Muscle layer of colon (tissue), 2 donors: ENCODE data around the gene AGAP3.

Experiments used
- H3K27ac ChIP-seq: one replicate; pipeline ENCODE4 v1.7.0; 2013; ENCODE audit warnings: low read depth, mild to moderate bottlenecking, low read length, moderate library complexity
- H3K27me3 ChIP-seq, 2 donors: one replicate each; pipeline ENCODE4 v1.7.0; 2013; ENCODE audit warnings: low read length in 2 of 2, mild to moderate bottlenecking in 2 of 2; ENCODE audit not compliant: insufficient read depth in 2 of 2, control insufficient read depth in 1 of 2
- H3K36me3 ChIP-seq: one replicate; pipeline ENCODE4 v1.7.0; 2013; ENCODE audit warnings: mild to moderate bottlenecking, low read length; ENCODE audit not compliant: insufficient read depth
- H3K4me1 ChIP-seq: one replicate; pipeline ENCODE4 v1.7.0; 2013; ENCODE audit warnings: mild to moderate bottlenecking, low read length; ENCODE audit not compliant: insufficient read depth
- H3K4me3 ChIP-seq, 2 donors: one replicate each; pipeline ENCODE4 v1.7.0; 2013; ENCODE audit warnings: low read length in 2 of 2, low read depth in 1 of 2, mild to moderate bottlenecking in 1 of 2, moderate library complexity in 1 of 2
- H3K9ac ChIP-seq: one replicate; pipeline ENCODE4 v1.7.0; 2013; ENCODE audit warnings: low read length
- H3K9me3 ChIP-seq: one replicate; pipeline ENCODE4 v1.7.0; 2013; ENCODE audit warnings: mild to moderate bottlenecking, low read length
- donor health status: abdominal sarcoma.
- donor health status: Adenocarcinoma of cecum.

Gene AGAP3

DNA sequence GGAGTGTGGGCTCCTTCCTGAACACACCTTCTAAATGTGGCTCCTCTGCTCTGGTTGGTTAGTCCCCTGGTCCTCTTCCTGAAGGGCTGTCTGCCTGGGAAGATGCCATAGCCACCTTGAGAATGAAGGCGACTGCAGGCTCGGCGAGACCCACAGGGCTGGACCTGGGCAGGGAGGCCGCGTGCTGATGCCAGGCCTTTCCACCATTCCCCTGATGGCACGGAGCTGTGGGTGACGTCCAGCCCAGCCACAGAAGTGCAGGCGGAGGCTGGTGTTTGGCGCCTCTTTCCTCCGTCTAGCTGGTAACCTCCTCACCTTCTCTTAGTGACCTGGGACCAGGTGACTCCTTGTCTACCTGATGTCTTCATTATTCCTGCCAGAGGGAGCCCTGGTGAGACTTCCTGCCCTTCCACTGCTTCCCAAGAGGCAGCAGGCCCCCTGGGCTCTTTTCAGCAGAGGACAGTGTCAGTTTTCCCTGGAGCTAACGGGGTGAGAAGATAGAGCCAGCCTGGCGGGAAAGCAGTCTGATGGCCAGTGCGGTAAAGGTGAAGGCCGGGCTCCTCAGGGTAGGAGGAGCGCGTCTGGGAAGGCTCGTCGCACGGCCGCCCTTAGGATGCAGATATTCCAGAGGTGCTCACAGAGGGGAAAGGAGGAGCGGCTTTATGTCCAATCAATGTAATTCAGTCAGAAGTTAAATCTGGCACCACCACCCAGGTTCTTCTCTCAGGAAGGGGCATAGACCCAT lies 46.4 kb downstream of the AGAP3 start:
- Histone ChIP-seq H3K9me3 (no peaks in the 10 kb centered on the region), H3K36me3 (peaks cover 70% of the 10 kb centered on the region), H3K9ac (no peak overlapping the region), H3K4me3 (no peak overlapping the region), H3K27ac (no peak overlapping the region), H3K4me1 (no peaks in the 10 kb centered on the region), H3K27me3 (no peaks in the 10 kb centered on the region)

GRCh38 chr7:151133266-151133985 lies 47.2 kb downstream of the AGAP3 start:
- H3K4me3 ChIP-seq = no peak overlapping the region
- H3K9me3 ChIP-seq = no peaks in the 10 kb centered on the region
- H3K36me3 ChIP-seq = peaks cover 66% of the 10 kb centered on the region
- no peaks in the 10 kb centered on the region for H3K27me3 ChIP-seq
- H3K27ac ChIP-seq = no peak overlapping the region
- H3K4me1 ChIP-seq = no peaks in the 10 kb centered on the region
- no peak overlapping the region for H3K9ac ChIP-seq

DNA sequence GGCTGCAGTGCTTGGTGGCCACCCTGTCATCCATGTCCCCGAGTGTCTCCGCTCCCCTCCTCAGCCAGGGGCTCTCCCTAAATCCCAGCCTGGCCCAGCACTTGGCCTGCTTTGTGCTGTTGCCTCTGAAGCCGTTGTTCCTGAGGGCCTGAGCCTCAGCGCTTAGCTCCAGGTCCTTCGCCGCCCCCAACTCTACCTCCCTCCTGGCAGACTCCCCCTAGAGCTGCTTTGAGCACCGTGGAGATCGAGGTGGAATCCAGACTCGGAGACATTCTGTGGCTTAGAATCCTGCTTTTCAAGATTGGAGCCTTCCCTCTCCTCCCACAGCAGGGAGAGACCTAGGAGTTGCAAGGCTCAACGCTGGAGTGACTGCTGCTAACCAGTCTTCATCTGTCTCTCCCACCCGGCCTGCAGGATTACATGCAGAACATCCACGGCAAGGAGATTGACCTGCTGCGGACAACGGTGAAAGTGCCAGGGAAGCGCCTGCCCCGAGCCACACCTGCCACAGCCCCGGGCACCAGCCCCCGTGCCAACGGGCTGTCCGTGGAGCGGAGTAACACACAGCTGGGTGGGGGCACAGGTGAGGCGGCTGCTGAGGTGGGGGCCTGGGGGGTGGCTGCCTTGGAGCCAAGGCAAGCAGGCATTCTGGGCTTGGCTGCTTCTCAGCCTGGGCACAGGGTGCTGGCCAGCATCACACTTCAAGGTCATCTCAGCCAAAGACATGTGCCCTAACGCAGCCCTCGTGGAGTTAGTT lies 47.9 kb downstream of the AGAP3 start:
- H3K27me3 ChIP-seq = no peaks in the 10 kb centered on the region
- no peaks in the 10 kb centered on the region for H3K4me1 ChIP-seq
- H3K9ac ChIP-seq = no peak overlapping the region
- H3K9me3 ChIP-seq = no peaks in the 10 kb centered on the region
- H3K36me3 ChIP-seq = peaks cover 59% of the 10 kb centered on the region
- no peak overlapping the region for H3K4me3 ChIP-seq
- H3K27ac ChIP-seq = no peak overlapping the region

DNA sequence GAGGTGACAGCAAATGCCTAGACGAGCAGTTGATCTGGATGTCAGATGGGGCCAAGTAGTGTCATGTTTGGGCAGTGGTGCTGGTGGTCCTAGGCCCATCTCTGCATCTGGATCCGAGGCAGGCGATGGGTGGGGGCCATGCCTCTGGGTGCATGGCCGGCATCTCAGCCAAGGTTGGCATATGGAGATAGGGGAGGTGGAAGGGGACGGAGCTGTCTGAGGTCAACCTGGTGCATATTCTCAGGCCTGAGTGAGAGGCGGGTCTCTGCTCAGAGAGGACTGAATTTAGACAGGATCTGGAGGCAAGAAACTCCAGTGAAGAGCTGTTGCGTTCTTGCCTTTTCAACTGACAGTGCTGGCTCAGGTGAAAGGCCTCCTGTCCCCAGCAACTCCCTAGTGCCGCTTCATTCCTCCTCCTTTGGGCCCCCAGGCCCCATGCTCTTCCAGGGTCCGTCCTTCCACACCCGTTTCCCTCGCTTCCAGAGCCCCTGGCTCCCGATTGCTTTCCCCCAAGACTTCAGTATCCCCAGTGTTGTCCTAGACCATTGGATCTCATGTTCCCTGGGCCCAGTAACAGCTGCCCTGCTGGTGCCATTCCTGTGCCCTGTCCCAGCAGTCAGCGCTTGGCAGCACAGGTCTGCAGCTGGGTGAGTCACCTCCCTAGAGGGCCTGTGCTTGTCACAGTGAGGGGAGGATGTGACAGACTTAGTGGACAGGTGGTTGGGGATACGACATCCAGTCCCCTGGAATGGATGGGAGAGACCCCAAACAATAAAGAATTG lies 48.7 kb downstream of the AGAP3 start:
- no peak overlapping the region for H3K9ac ChIP-seq
- no peaks in the 10 kb centered on the region for H3K27me3 ChIP-seq
- no peaks in the 10 kb centered on the region for H3K9me3 ChIP-seq
- no peaks in the 10 kb centered on the region for H3K4me1 ChIP-seq
- no peak overlapping the region for H3K4me3 ChIP-seq
- H3K27ac ChIP-seq = no peak overlapping the region
- H3K36me3 ChIP-seq = peaks cover 60% of the 10 kb centered on the region

DNA sequence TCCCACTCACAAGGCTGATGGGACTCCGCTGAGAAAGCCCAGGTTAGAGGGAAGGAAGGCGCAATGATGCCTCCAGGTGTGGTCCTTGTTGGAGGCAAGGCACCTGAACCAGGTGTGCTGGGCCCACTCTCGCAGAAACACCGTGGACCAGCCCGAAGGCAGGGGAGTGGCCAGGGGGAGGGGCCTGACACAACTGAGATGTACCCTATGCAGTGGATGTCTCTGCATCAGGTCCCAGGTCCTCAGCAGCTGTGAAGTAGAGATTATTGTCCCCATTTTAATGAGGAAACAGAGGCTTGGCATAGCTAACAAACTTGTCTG lies 49.2 kb downstream of the AGAP3 start:
- Histone ChIP-seq H3K27me3 (no peaks in the 10 kb centered on the region), H3K36me3 (peaks cover 59% of the 10 kb centered on the region), H3K9me3 (no peaks in the 10 kb centered on the region), H3K4me3 (no peak overlapping the region), H3K27ac (no peak overlapping the region), H3K9ac (no peak overlapping the region), H3K4me1 (no peaks in the 10 kb centered on the region)

GRCh38 chr7:151135866-151136843 lies 49.9 kb downstream of the AGAP3 start:
- Histone ChIP-seq H3K4me1 (no peaks in the 10 kb centered on the region), H3K9ac (no peak overlapping the region), H3K36me3 (peaks cover 59% of the 10 kb centered on the region), H3K27ac (no peak overlapping the region), H3K27me3 (no peaks in the 10 kb centered on the region), H3K4me3 (no peak overlapping the region), H3K9me3 (no peaks in the 10 kb centered on the region)

DNA sequence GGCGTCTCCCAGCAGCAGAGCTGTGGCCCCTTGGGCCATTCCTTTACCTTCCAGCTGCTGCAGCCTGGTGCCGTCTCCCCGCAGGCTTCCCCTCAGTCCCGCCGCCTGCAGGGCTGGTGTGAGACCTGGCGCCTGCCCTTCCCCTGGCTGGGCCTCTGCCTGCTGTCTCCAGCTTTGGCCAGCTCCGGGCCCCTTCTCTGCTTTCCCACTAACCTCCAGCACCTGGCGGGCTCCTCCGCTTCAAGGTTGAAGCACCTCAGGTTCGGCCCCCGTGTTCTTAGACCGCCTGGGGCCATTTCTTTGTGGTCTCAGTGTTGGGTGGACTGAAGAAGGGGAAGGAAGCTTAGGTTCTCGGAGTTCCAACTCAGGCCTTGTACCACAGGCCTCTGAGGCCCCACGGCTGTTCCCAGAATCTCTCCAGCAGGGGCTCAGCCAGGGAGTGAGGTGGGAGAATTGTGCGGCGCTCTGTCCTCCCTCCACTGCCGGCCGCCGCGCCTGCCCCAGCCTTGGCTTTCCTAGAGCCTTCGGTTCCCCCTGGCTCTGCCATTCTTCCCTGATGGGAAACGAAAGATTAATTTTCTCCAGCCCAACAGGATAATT lies 50.9 kb downstream of the AGAP3 start:
- no peaks in the 10 kb centered on the region for H3K9me3 ChIP-seq
- peaks cover 66% of the 10 kb centered on the region for H3K36me3 ChIP-seq
- no peak overlapping the region for H3K27ac ChIP-seq
- no peaks in the 10 kb centered on the region for H3K4me1 ChIP-seq
- H3K4me3 ChIP-seq = no peak overlapping the region
- no peaks in the 10 kb centered on the region for H3K27me3 ChIP-seq
- H3K9ac ChIP-seq = no peak overlapping the region

- Histone ChIP-seq H3K4me3 (no peak overlapping the region), H3K27ac (no peak overlapping the region), H3K27me3 (no peaks in the 10 kb centered on the region), H3K9ac (no peak overlapping the region), H3K4me1 (no peaks in the 10 kb centered on the region), H3K9me3 (no peaks in the 10 kb centered on the region), H3K36me3 (peaks cover 66% of the 10 kb centered on the region)
Observed at GRCh38 chr7:151137791-151138152, 51.5 kb downstream of the AGAP3 start.

- no peak overlapping the region for H3K27ac ChIP-seq
- H3K9me3 ChIP-seq = no peaks in the 10 kb centered on the region
- H3K4me1 ChIP-seq = no peaks in the 10 kb centered on the region
- H3K27me3 ChIP-seq = no peaks in the 10 kb centered on the region
- no peak overlapping the region for H3K9ac ChIP-seq
- H3K4me3 ChIP-seq = no peak overlapping the region
- peaks cover 69% of the 10 kb centered on the region for H3K36me3 ChIP-seq
Observed at GRCh38 chr7:151138153-151138851, 52.0 kb downstream of the AGAP3 start.
